ENCODE data around the gene SLC7A1. TPM values are rescaled to one million over a fixed set of nuclear protein-coding genes. Genes with fewer than 3 reads are reported as not detected.

The SLC7A1 gene
- total and polyA plus RNA-seq, 8 donors: 2.3 to 95.1 (median 21.2) TPM

GRCh38 chr13:29550430-29550988 is 45.0 kb downstream of the SLC7A1 start:
- TF ChIP-seq POLR2AphosphoS5 (IDR thresholded peaks at IDR 0.05): no peak
- no peak for TF ChIP-seq EP300 (IDR thresholded peaks at IDR 0.05)
- TF ChIP-seq POLR2A (IDR thresholded peaks at IDR 0.05): no peak
- no peak for TF ChIP-seq CTCF (IDR thresholded peaks at IDR 0.05)
- Histone ChIP-seq H3K27ac (no peak overlapping the region), H3K4me3 (no peak overlapping the region), H3K27me3 (no peaks in the 10 kb centered on the region), H3K4me1 (peaks cover 0 to 17% (median 12%) of the 10 kb centered on the region in 4 donors), H3K36me3 (peaks cover 4 to 51% (median 36%) of the 10 kb centered on the region in 4 donors), H3K9me3 (no peaks in the 10 kb centered on the region)
- no peak for DNase-seq
- WGBS, 5 donors: 91 to 99% (median 93%) methylated on average over 5 of the region's 5 CpGs
- intact Hi-C loops (cut with DNase I; ENCODE audit: low total_unique reads): no loop called here

DNA sequence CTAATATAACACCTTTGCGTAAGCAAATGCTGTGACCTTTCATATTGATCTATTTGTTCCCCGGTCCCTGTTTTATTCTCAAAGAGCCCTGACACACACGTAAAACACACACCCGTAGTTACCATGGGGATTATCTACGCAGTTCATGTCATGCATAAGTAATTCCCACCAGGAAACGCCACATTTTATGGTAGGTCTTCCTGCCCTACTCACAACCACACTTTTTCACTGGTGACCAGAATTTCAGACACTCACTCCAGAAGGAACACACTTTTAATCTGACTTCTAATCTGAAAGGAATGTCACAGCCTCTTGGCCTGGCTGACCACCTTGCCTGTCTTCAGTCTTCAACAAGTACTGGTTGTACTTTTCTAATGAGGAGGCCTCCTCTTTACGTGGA is 46.8 kb downstream of the SLC7A1 start:
- Histone ChIP-seq H3K4me3 (no peak overlapping the region), H3K27me3 (no peaks in the 10 kb centered on the region), H3K27ac (peak overlapping the region in 4 of 5 donors; percentile 45 to 65 (median 58)), H3K9me3 (no peaks in the 10 kb centered on the region), H3K36me3 (peaks cover 4 to 54% (median 36%) of the 10 kb centered on the region in 4 donors), H3K4me1 (peaks cover 0 to 17% (median 12%) of the 10 kb centered on the region in 4 donors)
- intact Hi-C loops (cut with DNase I; ENCODE audit: low total_unique reads): no loop called here
- DNase-seq: peak in 1 of 2 donors; percentile 93
- TF ChIP-seq POLR2A (IDR thresholded peaks at IDR 0.05): no peak
- peak in 2 of 3 donors; percentile 32 to 54 for TF ChIP-seq POLR2AphosphoS5 (IDR thresholded peaks at IDR 0.05)
- no peak for TF ChIP-seq CTCF (IDR thresholded peaks at IDR 0.05)
- 42 to 73% (median 43%) methylated on average over 7 of the region's 7 CpGs for WGBS, 5 donors

- peaks cover 0 to 17% (median 12%) of the 10 kb centered on the region in 4 donors for H3K4me1 ChIP-seq
- intact Hi-C loops (cut with DNase I; ENCODE audit: low total_unique reads): no loop called here
- WGBS, 5 donors: 64 to 81% (median 78%) methylated on average over 7 of the region's 7 CpGs
- no peak overlapping the region for H3K4me3 ChIP-seq
- TF ChIP-seq CTCF (IDR thresholded peaks at IDR 0.05) (no peak), POLR2AphosphoS5 (IDR thresholded peaks at IDR 0.05) (no peak), POLR2A (IDR thresholded peaks at IDR 0.05) (no peak)
- H3K27me3 ChIP-seq: no peaks in the 10 kb centered on the region
- peaks cover 4 to 39% (median 22%) of the 10 kb centered on the region in 4 donors for H3K36me3 ChIP-seq
- no peak for DNase-seq
- no peak overlapping the region for H3K27ac ChIP-seq
- H3K9me3 ChIP-seq: no peaks in the 10 kb centered on the region
Observed at GRCh38 chr13:29547153-29547552, 48.3 kb downstream of the SLC7A1 start.

GRCh38 chr13:29546662-29547061 is 48.8 kb downstream of the SLC7A1 start:
- no peak overlapping the region for H3K4me3 ChIP-seq
- TF ChIP-seq POLR2AphosphoS5 (IDR thresholded peaks at IDR 0.05) (no peak), EP300 (IDR thresholded peaks at IDR 0.05) (no peak), POLR2A (IDR thresholded peaks at IDR 0.05) (no peak), CTCF (IDR thresholded peaks at IDR 0.05) (no peak)
- no peaks in the 10 kb centered on the region for H3K27me3 ChIP-seq
- H3K9me3 ChIP-seq: no peaks in the 10 kb centered on the region
- intact Hi-C loops (cut with DNase I; ENCODE audit: low total_unique reads): no loop called here
- DNase-seq: no peak
- peaks cover 0 to 17% (median 12%) of the 10 kb centered on the region in 4 donors for H3K4me1 ChIP-seq
- WGBS, 5 donors: 85 to 93% (median 93%) methylated on average over 8 of the region's 8 CpGs
- no peak overlapping the region for H3K27ac ChIP-seq
- peaks cover 4 to 35% (median 19%) of the 10 kb centered on the region in 4 donors for H3K36me3 ChIP-seq
